Left ventricle myocardium inferior (tissue), 1 donor: ENCODE results near the gene TLR9. TPM values are rescaled to one million over a fixed set of nuclear protein-coding genes. Genes with fewer than 3 reads are reported as not detected.

Source experiments
- DNase-seq: peaks from one replicate; pipeline ENCODE4 v3.0.0-alpha.2; 2020
- H3K27ac ChIP-seq: fragments of 200-600 bp; replicated peaks from 2 replicates; pipeline ENCODE4 v1.8.0; 2021
- H3K27me3 ChIP-seq: fragments of 200-600 bp; 2 replicates; pipeline ENCODE4 v1.8.0; 2021; ENCODE audit warnings: low read depth
- H3K36me3 ChIP-seq: fragments of 200-600 bp; 2 replicates; pipeline ENCODE4 v1.8.0; 2021
- H3K4me1 ChIP-seq: fragments of 200-600 bp; 2 replicates; pipeline ENCODE4 v1.8.0; 2021
- H3K4me3 ChIP-seq: fragments of 200-600 bp; 2 replicates; pipeline ENCODE4 v1.8.0; 2021; ENCODE audit warnings: mild to moderate bottlenecking, moderate library complexity
- H3K9me3 ChIP-seq: fragments of 200-600 bp; replicated peaks from 2 replicates; pipeline ENCODE4 v1.8.0; 2021
- intact Hi-C: fragments of 100-400 bp; cut with micrococcal nuclease; formaldehyde crosslinking; loops from one replicate; pipeline ENCODE4 v1.11.0; 2022
- total RNA-seq: library from RNA; stranded (reverse); fragmentation: NEBNext Ultra II Directional; extraction: Animal tissue kit (Norgen Biotek cat#: 25700); gene quantifications from one replicate; pipeline ENCODE4 v1.2.1, GENCODE V29; 2021
- TF ChIP-seq, protein P1 (sequence below): fragments of 200-600 bp; IDR thresholded peaks from 2 replicates; pipeline ENCODE4 v1.8.0; 2021; ENCODE audit warnings: antibody characterized with exemption, mild to moderate bottlenecking, borderline replicate concordance
- donor health status: DM: no; HTN: yes; CAD: no; lungs with severe emphysema.

The TLR9 gene
- total RNA-seq, 1 donor from 2014 or later = 0.66 TPM

DNA sequence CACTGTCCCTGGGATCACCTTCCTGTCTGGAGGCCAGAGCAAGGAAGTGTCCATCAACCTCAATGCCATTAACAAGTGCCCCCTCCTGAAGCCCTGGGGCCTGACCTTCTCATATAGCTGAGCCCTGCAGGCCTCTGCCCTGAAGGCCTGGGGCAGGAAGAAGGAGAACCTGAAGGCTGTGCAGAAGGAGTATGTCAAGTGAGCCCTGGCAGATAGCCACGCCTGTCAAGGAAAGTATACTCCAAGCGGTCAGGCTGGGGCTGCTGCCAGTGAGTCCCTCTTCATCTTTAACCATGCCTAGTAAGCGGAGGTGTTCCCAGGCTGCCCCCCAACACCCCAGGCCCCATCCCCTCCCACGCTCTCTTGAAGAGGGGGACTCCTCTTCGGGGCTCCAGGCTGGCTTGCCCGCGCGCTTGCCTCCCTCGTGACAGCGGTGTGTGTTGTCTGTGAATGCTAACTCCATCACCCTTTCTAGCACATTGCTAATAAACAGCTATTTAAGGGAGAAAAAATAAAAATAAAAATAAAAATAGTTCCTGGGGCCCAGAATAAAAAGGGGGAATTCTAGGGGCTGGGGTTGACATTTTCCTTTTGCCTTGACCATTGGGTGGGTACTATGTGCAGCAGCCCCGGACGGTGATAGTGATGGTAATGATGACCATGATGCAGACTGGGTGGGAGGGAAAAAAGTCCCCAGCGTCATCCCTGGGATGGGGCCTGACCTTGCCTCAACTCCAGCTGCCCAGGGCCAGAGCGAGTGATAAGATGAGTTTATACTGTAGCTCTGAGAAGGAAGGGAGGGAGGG, 30.8 kb downstream of the TLR9 start:
- H3K4me1 ChIP-seq = peaks cover 65% of the 10 kb centered on the region
- H3K4me3 ChIP-seq = no peak overlapping the region
- H3K27me3 ChIP-seq = no peaks in the 10 kb centered on the region
- intact Hi-C loops = no loop called here
- peaks cover 6% of the 10 kb centered on the region for H3K36me3 ChIP-seq
- TF ChIP-seq, protein P1, sequence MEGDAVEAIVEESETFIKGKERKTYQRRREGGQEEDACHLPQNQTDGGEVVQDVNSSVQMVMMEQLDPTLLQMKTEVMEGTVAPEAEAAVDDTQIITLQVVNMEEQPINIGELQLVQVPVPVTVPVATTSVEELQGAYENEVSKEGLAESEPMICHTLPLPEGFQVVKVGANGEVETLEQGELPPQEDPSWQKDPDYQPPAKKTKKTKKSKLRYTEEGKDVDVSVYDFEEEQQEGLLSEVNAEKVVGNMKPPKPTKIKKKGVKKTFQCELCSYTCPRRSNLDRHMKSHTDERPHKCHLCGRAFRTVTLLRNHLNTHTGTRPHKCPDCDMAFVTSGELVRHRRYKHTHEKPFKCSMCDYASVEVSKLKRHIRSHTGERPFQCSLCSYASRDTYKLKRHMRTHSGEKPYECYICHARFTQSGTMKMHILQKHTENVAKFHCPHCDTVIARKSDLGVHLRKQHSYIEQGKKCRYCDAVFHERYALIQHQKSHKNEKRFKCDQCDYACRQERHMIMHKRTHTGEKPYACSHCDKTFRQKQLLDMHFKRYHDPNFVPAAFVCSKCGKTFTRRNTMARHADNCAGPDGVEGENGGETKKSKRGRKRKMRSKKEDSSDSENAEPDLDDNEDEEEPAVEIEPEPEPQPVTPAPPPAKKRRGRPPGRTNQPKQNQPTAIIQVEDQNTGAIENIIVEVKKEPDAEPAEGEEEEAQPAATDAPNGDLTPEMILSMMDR = no peak
- H3K9me3 ChIP-seq = no peaks in the 10 kb centered on the region
- DNase-seq = peak; percentile 73
- H3K27ac ChIP-seq = peak overlapping the region; percentile 93

GRCh38 chr3:52193065-52193464, 32.4 kb downstream of the TLR9 start:
- Histone ChIP-seq H3K4me3 (no peak overlapping the region), H3K27ac (no peak overlapping the region), H3K36me3 (no peaks in the 10 kb centered on the region), H3K27me3 (no peaks in the 10 kb centered on the region), H3K4me1 (peaks cover 58% of the 10 kb centered on the region), H3K9me3 (no peaks in the 10 kb centered on the region)
- DNase-seq = peak; percentile 62
- intact Hi-C loops = no loop called here
- TF ChIP-seq, protein P1 = no peak

DNA sequence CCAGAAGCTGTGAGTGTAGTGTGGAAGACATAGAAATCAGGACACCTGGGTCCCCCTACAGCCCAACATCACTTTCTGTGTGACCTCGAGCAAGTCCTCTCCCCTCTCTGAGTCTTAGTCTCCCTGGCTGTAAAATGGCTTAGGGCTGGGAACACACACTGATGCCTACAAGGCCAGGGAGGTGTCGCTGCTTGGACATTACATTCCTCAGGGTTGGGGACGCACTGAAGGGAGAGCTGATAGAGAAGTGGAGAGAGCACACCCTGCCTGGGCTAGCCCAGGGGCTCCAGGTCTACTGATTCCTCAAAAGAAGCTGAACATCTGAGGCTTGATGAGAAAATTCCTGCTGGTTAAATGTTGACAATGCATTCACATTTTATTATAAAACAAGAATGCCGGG, 33.8 kb downstream of the TLR9 start:
- Histone ChIP-seq H3K36me3 (no peaks in the 10 kb centered on the region), H3K27ac (no peak overlapping the region), H3K4me1 (peaks cover 46% of the 10 kb centered on the region), H3K27me3 (no peaks in the 10 kb centered on the region), H3K9me3 (no peaks in the 10 kb centered on the region), H3K4me3 (no peak overlapping the region)
- no peak for DNase-seq
- intact Hi-C loops = no loop called here
- TF ChIP-seq, protein P1 = no peak

DNA sequence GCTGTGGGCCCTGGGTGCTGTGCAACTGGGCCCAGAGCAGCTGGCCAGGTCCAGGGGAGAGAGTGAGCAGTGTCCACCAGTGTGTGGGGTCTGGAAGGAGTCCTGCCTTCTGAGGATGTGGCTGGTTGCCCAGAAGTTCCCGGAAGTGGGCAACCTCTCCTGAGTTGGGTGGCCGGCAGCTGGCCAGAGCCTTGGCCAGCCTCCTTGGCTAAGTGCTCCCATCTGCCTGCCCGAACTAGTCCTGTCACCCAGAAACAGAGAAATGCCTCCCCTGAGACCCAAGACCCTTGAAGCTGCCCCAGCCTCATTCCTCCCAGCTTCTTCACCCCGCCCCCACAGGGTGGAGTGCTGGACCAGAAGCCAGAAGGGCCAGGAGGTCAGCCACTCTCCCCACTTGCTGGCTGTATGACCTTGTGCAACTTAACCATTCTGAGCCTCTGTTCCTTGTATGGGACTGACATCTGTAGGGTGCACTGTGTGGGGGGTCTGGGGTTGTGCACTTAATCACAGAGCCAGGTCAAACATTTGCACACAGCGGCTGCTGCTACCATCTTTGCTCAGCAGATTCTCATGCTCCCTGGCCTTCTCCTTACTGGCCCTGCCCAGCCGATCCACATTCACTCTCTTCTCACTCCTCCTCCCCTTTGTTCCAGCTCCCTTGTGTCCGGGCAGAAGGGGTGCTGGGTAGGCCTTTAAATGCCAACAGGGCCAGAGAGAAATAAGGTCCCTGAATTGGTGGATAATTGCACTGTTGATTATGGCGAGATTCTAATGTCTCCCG, 35.0 kb downstream of the TLR9 start:
- no peak overlapping the region for H3K4me3 ChIP-seq
- peaks cover 34% of the 10 kb centered on the region for H3K4me1 ChIP-seq
- no peaks in the 10 kb centered on the region for H3K36me3 ChIP-seq
- TF ChIP-seq, protein P1 = no peak
- no peaks in the 10 kb centered on the region for H3K27me3 ChIP-seq
- intact Hi-C loops = no loop called here
- H3K9me3 ChIP-seq = no peaks in the 10 kb centered on the region
- peak; percentile 34 for DNase-seq
- H3K27ac ChIP-seq = peak overlapping the region; percentile 32

GRCh38 chr3:52188556-52188955, 36.9 kb downstream of the TLR9 start:
- Histone ChIP-seq H3K27ac (no peak overlapping the region), H3K4me1 (peaks cover 39% of the 10 kb centered on the region), H3K9me3 (no peaks in the 10 kb centered on the region), H3K27me3 (no peaks in the 10 kb centered on the region), H3K4me3 (no peak overlapping the region), H3K36me3 (no peaks in the 10 kb centered on the region)
- TF ChIP-seq, protein P1 = no peak
- no peak for DNase-seq
- intact Hi-C loops = no loop called here
